ENCODE measurements around the gene TPM1. TPM values are rescaled to one million over a fixed set of nuclear protein-coding genes. Genes with fewer than 3 reads are reported as not detected.

Gene TPM1
- total RNA-seq, 1 experiment from 2014 or later: 748 TPM

GRCh38 chr15:63079947-63080626 lies 37.5 kb downstream of the TPM1 start:
- no peak for TF ChIP-seq CTCF (conservative IDR thresholded peaks at IDR 0.05)
- peak overlapping the region; percentile 21 to 91 (median 88); a peak in 5 of 7 replicates for H3K27ac Mint-ChIP-seq
- Histone ChIP-seq H3K27me3 (ENCODE audit: insufficient read depth, low read length) (no peaks in the 10 kb centered on the region), H3K18ac (ENCODE audit: insufficient read length, low read depth, low read length) (peak overlapping the region; percentile 19), H2BK15ac (ENCODE audit: low read depth, low read length) (no peak overlapping the region), H3K9me3 (ENCODE audit: control insufficient read depth, low read depth, low read length) (no peaks in the 10 kb centered on the region), H3T11ph (ENCODE audit: low read length) (no peak overlapping the region), H3K4me2 (ENCODE audit: insufficient read depth, insufficient read length, low read length) (no peak overlapping the region), H2BK20ac (ENCODE audit: low read depth, low read length, poor library complexity, severe bottlenecking) (no peak overlapping the region), H3K23me2 (ENCODE audit: insufficient read length, low read depth, low read length, poor library complexity, severe bottlenecking) (no peaks in the 10 kb centered on the region), H2BK120ac (ENCODE audit: low read depth, low read length, poor library complexity, severe bottlenecking) (no peak overlapping the region), H3K79me1 (ENCODE audit: insufficient read depth, low read depth, low read length, poor library complexity, severe bottlenecking) (no peaks in the 10 kb centered on the region), H3K4ac (ENCODE audit: low read depth, low read length) (no peak overlapping the region), H3K27ac (ENCODE audit: insufficient read length, low read depth, low read length) (no peak overlapping the region), H4K20me1 (ENCODE audit: control insufficient read depth, insufficient read depth, insufficient read length) (no peaks in the 10 kb centered on the region), H4K8ac (replicated peaks; ENCODE audit: insufficient read length, low read depth, low read length) (no peak overlapping the region), H3K14ac (ENCODE audit: insufficient read depth, low read length) (no peak overlapping the region), H2BK5ac (ENCODE audit: insufficient read length, low read length) (no peak overlapping the region), H3K56ac (ENCODE audit: insufficient read length, low read depth, low read length) (no peak overlapping the region), H2AK5ac (ENCODE audit: insufficient read length, low read length) (no peak overlapping the region), H4K91ac (ENCODE audit: insufficient read length, low read depth, low read length) (no peak overlapping the region), H3K9ac (ENCODE audit: extremely low read depth, insufficient read length, low read length) (no peak overlapping the region), H3K79me2 (ENCODE audit: insufficient read depth, low read length) (no peaks in the 10 kb centered on the region), H4K5ac (ENCODE audit: insufficient read length, low read depth, low read length) (no peak overlapping the region), H2AFZ (ENCODE audit: low read length) (no peak overlapping the region), H3K4me1 (ENCODE audit: insufficient read depth, low read length) (peaks cover 25% of the 10 kb centered on the region; the same call in 1 of the 2 replicates), H3K23ac (ENCODE audit: insufficient read length, low read depth, low read length) (no peak overlapping the region), H2BK12ac (ENCODE audit: insufficient read length, low read depth, low read length) (no peak overlapping the region)
- no peaks in the 10 kb centered on the region; a peak in 1 of 5 replicates for H3K9me3 Mint-ChIP-seq
- peaks cover 79% of the 10 kb centered on the region in 2 experiments for H3K4me1 Mint-ChIP-seq
- no peak overlapping the region for H3K4me3 Mint-ChIP-seq
- H3K36me3 Mint-ChIP-seq (ENCODE audit: insufficient read depth in 1 of 3, low read depth in 3 of 3): no peaks in the 10 kb centered on the region; a peak in 3 of 7 replicates
- DNase-seq: no peak
- no CpG with 5 or more reads among the region's 13 CpGs for WGBS (ENCODE audit: extremely low coverage, insufficient read length, low lambda C conversion rate)
- H3K27me3 Mint-ChIP-seq (ENCODE audit: low read depth): no peaks in the 10 kb centered on the region

Data from H9 (cell line).